ENCODE data around the gene PSMD12.
"Not testable (repeated sequence)": the region's sequence is repeated elsewhere in the genome, so short reads cannot be mapped to it uniquely, and the experiment has no call there.

The PSMD12 gene

DNA sequence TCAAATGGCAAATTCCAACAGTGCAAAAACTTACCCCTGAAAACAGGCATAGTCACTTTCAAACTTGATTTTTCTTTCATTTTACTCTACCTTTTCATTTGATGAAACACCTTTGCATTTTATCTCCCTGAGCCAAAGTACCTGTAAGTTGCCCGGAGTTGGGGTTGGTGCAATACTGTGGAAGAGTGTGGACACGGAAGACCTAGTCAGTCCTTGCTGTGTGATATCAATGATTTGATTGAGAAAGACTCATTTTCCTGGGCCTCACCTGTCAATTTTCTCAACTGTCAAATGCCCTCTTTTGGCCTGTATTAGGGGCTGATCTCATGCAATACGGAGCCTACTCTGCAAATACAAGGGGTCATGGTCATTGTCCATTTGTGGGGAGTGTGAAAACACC lies 33.3 kb upstream of the PSMD12 start:
- CTCF ChIA-PET = interaction anchor here (1.6 kb wide), 1 partner anchor 42 kb away, joined by 9 read pairs; no protein-coding TSS in a partner anchor
- no peaks in the 10 kb centered on the region for H3K27me3 Mint-ChIP-seq
- peaks cover 26% of the 10 kb centered on the region for H3K36me3 Mint-ChIP-seq
- peak overlapping the region; percentile 43 for H3K4me3 Mint-ChIP-seq
- no peaks in the 10 kb centered on the region for H3K9me3 Mint-ChIP-seq
- H3K4me1 Mint-ChIP-seq = peaks cover 69% of the 10 kb centered on the region
- H3K27ac Mint-ChIP-seq = peak overlapping the region; percentile 86
- DNase-seq = no peak

DNA sequence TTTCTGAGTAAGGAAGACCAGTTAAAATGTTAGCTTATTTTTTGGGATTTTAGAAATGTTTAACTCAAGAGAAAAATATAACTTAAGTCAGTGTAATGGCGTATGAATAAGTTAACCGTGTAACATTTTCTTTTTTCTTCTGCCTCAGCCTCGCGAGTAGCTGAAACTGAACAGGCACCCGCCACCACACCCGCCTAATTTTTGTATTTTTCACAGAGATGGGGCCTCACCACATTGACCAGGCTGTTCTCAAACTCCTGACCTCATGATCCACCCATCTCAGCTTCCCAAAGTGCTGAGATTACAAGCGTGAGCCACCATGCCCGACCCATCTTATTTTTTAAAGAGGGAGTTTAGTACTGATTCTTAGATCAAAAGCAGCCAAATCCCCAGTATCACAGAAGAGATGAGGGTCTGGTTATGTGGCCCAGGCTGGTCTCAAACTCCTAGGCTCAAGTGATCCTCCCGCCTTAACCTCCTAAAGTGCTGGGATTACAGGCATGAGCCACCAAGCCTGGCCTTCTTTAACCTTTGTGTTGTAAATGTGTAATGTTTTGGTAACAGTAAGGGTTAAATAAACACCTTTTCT lies 27.5 kb upstream of the PSMD12 start:
- peaks cover 57% of the 10 kb centered on the region for H3K4me1 Mint-ChIP-seq
- H3K27ac Mint-ChIP-seq = no peak overlapping the region
- CTCF ChIA-PET = no interaction called here
- no peak for DNase-seq
- peaks cover 39% of the 10 kb centered on the region for H3K36me3 Mint-ChIP-seq
- H3K9me3 Mint-ChIP-seq = no peaks in the 10 kb centered on the region
- no peak overlapping the region for H3K4me3 Mint-ChIP-seq
- H3K27me3 Mint-ChIP-seq = no peaks in the 10 kb centered on the region

DNA sequence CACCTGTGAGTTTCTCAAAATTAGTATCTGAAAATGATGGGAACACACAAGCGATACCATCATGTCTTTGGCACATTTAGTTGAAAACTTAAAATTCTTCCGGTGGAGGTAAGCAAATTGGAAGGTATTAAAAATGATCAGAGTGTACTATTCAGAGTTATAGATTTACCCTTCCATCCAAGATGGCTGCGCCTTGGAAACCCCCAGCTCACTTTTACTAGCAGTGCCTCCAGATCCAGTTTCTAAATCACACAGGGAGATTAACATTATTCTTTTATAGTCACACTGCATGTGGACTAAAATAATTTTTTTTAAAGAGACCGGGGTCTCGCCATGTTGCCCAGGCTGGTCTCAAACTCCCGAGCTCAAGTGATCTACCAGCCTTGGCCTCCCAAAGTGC lies 25.7 kb upstream of the PSMD12 start:
- no peaks in the 10 kb centered on the region for H3K27me3 Mint-ChIP-seq
- H3K4me1 Mint-ChIP-seq = peaks cover 56% of the 10 kb centered on the region
- no peaks in the 10 kb centered on the region for H3K9me3 Mint-ChIP-seq
- no peak overlapping the region for H3K4me3 Mint-ChIP-seq
- DNase-seq = no peak
- no peak overlapping the region for H3K27ac Mint-ChIP-seq
- peaks cover 26% of the 10 kb centered on the region for H3K36me3 Mint-ChIP-seq
- CTCF ChIA-PET = interaction anchor here (10.6 kb wide), 1 partner anchor 85 kb away, joined by 161 read pairs; no protein-coding TSS in a partner anchor

DNA sequence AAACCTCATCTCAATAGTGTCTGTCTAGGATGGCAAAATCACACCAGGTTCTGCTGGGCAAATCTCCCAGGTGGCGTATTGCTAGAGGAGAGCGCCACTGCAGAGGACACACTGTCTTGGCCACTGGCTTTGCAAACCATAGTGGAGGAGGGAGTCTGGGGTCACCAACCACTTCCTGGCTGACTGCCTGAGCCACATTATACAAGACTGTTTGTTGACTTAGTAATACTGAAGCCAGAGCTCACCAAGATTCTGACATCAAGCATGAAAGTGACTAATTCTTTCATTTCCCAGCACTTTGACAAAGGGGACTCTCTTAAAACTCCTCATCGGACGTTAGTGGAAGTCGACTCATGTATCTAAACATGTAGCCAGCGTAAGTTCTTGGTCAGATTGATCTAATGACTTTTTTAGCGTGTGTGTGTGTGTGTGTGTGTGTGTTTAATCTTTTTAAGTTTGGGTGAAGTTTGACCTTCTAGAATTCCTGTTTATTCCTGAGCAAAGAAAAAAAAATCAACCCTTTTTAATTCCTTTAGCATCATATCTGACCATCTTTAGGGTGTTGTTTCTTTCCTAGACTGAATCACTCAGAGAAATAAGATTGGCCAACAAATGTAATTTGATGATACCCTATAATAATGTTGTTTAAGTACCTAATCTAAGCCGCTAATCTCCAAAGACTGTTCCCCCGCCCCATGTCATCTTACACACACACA lies 24.4 kb upstream of the PSMD12 start:
- Mint-ChIP-seq H3K9me3 (no peaks in the 10 kb centered on the region), H3K27ac (peak overlapping the region; percentile 87), H3K27me3 (no peaks in the 10 kb centered on the region), H3K36me3 (peaks cover 33% of the 10 kb centered on the region), H3K4me1 (peaks cover 66% of the 10 kb centered on the region), H3K4me3 (peak overlapping the region; percentile 47)
- CTCF ChIA-PET = interaction anchor here (0.8 to 10.6 kb wide), 5 partner anchors 12 to 86 kb away, joined by 3 to 161 read pairs (median 6); partner anchors contain the start of gene PITPNC1
- DNase-seq = peak; percentile 73

DNA sequence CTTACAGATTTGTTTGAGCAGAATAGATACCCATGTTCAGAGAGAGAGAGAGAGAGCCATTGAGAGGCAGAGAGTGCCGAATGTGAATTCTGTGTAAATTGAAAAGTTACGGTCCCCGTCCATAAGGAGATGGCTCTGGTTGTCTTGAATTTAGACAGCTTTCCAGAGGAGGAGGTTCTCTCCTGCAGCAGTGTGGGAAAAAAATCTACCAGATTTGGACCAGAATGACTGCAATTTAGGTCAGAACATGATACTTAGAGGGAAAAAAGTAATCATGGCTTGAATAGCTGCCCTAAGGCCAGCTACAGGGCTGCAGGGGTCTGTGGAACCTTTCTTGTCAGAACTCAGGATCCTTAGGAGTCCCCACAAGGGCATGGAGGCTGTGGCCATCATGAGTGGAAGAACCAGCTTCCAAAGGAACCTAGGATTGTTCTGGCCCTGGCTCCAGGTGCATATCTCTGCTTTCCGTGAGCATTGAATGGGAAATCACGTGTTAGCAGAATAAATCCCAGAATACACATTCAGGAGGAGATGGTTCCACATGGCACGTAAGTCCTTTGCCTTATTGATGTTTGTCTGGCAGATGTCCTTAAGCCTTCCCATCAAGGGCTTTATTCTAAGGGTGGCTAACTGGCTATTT lies 23.7 kb upstream of the PSMD12 start:
- no peaks in the 10 kb centered on the region for H3K9me3 Mint-ChIP-seq
- peaks cover 34% of the 10 kb centered on the region for H3K36me3 Mint-ChIP-seq
- no peaks in the 10 kb centered on the region for H3K27me3 Mint-ChIP-seq
- peaks cover 67% of the 10 kb centered on the region for H3K4me1 Mint-ChIP-seq
- peak overlapping the region; percentile 87 for H3K27ac Mint-ChIP-seq
- H3K4me3 Mint-ChIP-seq = no peak overlapping the region
- DNase-seq = no peak
- CTCF ChIA-PET = interaction anchor here (0.8 to 10.6 kb wide), 8 partner anchors 12 to 300 kb away, joined by 3 to 161 read pairs (median 6); partner anchors contain the start of gene PITPNC1

DNA sequence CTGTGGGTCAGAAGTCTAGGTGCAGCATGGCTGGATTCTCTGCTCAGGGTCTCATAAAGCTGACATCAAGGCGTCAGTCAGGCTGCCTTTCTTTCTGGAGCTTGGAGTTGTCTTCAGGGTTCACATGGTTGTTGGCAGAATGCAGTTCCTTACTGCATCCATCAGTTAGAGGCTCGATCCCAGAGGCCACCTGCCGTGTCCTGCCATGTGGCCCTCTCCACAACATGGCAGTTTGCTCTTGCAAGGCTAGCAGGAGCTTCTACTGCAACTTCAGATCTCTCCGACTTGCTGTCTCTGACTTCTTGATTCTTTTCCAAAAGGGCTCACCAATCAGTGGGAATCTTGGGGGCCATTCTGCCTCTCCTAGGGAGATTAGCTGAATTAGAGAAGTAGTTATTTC lies 22.6 kb upstream of the PSMD12 start:
- no peaks in the 10 kb centered on the region for H3K9me3 Mint-ChIP-seq
- DNase-seq = no peak

DNA sequence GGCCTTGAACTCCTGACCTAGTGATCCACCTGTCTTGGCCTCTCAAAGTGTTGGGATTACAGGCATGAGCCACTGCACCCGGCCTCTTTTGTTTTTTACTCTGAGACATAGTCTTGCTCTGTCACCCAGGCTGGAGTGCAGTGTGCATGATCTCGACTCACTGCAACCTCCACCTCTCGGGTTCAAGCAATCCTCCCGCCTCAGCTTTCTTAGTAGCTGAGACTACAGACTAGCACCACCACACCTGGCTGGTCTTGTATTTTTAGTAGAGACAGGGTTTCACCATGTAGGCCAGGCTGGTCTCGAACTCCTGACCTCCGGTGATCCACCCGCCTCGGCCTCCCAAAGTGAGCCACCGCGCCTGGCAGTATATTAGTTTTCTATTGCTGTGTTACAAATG lies 22.2 kb upstream of the PSMD12 start:
- H3K4me3 Mint-ChIP-seq, DNase-seq, H3K9me3 Mint-ChIP-seq, H3K27me3 Mint-ChIP-seq, H3K27ac Mint-ChIP-seq: not testable (repeated sequence)
- peaks cover 69% of the 10 kb centered on the region for H3K4me1 Mint-ChIP-seq
- CTCF ChIA-PET = interaction anchor here (1.7 to 10.6 kb wide), 6 partner anchors 10 to 214 kb away, joined by 6 to 161 read pairs (median 16); partner anchors contain the start of gene PITPNC1
- H3K36me3 Mint-ChIP-seq = peaks cover 34% of the 10 kb centered on the region

More for the DNA sequence above, 22.6 kb upstream of the PSMD12 start:
- no peaks in the 10 kb centered on the region for H3K27me3 Mint-ChIP-seq
- peak overlapping the region; percentile 87 for H3K27ac Mint-ChIP-seq
- no peak overlapping the region for H3K4me3 Mint-ChIP-seq
- H3K36me3 Mint-ChIP-seq = peaks cover 32% of the 10 kb centered on the region
- CTCF ChIA-PET = interaction anchor here (1.2 to 10.6 kb wide), 7 partner anchors 9 to 214 kb away, joined by 5 to 161 read pairs (median 8); partner anchors contain the start of gene PITPNC1
- H3K4me1 Mint-ChIP-seq = peaks cover 69% of the 10 kb centered on the region

DNA sequence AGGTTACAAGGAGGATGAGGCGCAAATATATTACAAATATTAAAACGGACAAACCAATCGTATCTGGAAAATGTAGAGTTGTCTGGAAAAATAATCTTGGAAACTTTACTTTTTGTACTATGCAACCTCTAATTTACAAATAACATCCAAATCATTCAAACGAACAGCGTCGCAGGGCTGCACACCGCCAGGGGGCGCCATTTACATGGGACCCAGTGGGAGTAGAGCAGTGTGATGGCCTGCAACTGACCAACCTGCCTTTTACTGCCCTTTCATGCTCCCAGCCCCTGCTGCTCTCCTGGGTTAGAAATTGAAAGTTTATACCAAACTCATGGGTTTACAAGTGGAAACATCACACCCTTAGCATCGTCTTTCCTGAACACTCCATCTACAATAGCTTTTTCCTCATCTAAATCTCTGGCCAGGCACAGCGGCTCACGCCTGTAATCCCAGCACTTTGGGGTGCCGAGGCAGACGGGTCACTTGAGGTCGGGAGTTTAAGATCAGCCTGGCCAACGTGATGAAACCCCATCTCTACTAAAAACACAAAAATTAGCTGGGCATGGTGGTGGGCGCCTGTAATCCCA lies 20.7 kb upstream of the PSMD12 start:
- Mint-ChIP-seq H3K36me3 (peaks cover 34% of the 10 kb centered on the region), H3K9me3 (no peaks in the 10 kb centered on the region), H3K4me3 (no peak overlapping the region), H3K4me1 (peaks cover 64% of the 10 kb centered on the region), H3K27me3 (no peaks in the 10 kb centered on the region), H3K27ac (no peak overlapping the region)
- CTCF ChIA-PET = interaction anchor here (0.7 to 10.6 kb wide), 17 partner anchors 9 to 115 kb away, joined by 3 to 161 read pairs (median 5); partner anchors contain the start of gene PITPNC1
- peak; percentile 72 for DNase-seq

DNA sequence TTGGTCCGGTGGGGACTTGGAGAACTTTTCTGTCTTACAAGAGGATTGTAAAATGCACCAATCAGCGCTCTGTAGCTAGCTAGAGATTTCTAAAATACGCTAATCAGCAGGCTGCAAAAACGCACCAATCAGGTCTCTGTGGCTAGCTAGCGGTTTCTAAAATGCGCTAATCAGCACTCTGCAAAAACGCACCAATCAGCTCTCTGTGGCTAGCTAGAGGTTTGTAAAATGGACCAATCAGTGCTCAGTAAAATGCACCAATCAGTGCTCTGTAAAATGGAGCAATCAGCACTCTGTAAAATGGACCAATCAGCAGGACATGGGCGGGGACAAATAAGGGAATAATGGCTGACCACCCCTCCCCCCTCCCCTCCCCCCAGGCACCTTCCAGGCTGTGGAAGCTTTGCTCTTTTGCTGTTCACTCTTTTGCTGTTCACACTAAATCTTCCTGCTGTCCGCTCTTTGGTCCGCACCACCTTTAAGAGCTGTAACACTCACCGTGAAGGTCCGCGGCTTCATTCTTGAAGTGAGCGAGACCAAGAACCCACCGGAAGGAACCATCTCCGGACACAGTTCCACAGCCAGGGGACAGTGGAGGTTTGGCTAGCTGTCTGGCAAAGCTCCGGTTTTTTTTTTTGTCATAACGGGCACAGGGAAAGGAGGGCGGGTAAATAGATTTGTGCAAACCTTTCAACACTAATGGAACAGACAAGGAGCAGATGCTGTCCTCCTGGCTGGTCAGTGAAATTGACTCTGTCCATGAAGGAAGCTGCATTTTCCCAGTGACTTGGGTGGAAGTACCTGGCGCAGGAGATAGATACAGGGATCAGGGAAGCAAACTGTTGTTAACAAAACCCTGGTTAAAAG lies 19.0 kb upstream of the PSMD12 start:
- DNase-seq = no peak
- Mint-ChIP-seq H3K4me3 (no peak overlapping the region), H3K36me3 (peaks cover 37% of the 10 kb centered on the region), H3K9me3 (no peaks in the 10 kb centered on the region), H3K27me3 (no peaks in the 10 kb centered on the region), H3K4me1 (peaks cover 57% of the 10 kb centered on the region), H3K27ac (peak overlapping the region; percentile 7)
- CTCF ChIA-PET = interaction anchor here (0.9 to 10.6 kb wide), 4 partner anchors 56 to 92 kb away, joined by 4 to 161 read pairs (median 16); no protein-coding TSS in a partner anchor

DNA sequence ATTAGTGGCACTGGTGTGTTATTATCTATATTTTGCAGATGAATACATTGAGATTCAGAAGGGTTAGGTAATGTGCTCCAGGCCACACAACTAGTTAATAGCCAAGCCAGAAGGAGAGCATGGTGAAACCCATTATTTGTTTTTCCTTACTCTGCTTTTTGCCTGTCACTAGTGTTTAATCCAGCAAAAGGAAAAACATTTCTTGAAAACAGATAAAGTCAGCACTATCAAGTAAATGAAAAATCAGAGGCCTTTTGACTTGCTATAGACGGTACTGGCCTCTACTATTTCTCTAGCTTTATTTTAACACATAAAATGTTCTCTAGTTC lies 15.5 kb upstream of the PSMD12 start:
- CTCF ChIA-PET = interaction anchor here (0.6 to 10.6 kb wide), 3 partner anchors 43 to 221 kb away, joined by 3 to 161 read pairs (median 7); no protein-coding TSS in a partner anchor
- no peak overlapping the region for H3K27ac Mint-ChIP-seq
- H3K4me3 Mint-ChIP-seq = no peak overlapping the region
- H3K9me3 Mint-ChIP-seq = no peaks in the 10 kb centered on the region
- H3K36me3 Mint-ChIP-seq = peaks cover 44% of the 10 kb centered on the region
- no peaks in the 10 kb centered on the region for H3K27me3 Mint-ChIP-seq
- no peak for DNase-seq
- peaks cover 40% of the 10 kb centered on the region for H3K4me1 Mint-ChIP-seq

DNA sequence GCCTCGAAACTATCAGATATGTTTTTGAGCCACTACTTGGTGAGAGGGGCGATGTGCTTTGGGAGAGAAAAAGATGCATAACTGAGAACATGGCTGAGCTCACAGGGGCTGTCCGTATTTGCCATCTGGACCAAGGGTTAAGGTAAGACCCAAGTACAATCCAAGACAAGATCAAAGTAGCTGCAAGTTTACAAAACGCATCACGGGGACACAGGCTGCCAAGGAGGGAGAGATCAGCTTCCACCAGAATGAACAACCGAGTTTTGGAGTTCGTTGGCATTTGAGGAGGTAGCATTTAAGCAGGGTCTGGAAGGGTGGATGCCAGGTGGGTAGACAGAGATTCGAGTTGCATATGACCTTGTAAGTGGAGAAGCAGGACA lies 12.9 kb upstream of the PSMD12 start:
- peak overlapping the region; percentile 87 for H3K4me3 Mint-ChIP-seq
- H3K27ac Mint-ChIP-seq = peak overlapping the region; percentile 90
- CTCF ChIA-PET = interaction anchor here (0.7 to 7.4 kb wide), 27 partner anchors 9 to 364 kb away, joined by 3 to 104 read pairs (median 4); no protein-coding TSS in a partner anchor
- H3K4me1 Mint-ChIP-seq = peaks cover 54% of the 10 kb centered on the region
- DNase-seq = no peak
- no peaks in the 10 kb centered on the region for H3K9me3 Mint-ChIP-seq
- no peaks in the 10 kb centered on the region for H3K27me3 Mint-ChIP-seq
- H3K36me3 Mint-ChIP-seq = peaks cover 29% of the 10 kb centered on the region

DNA sequence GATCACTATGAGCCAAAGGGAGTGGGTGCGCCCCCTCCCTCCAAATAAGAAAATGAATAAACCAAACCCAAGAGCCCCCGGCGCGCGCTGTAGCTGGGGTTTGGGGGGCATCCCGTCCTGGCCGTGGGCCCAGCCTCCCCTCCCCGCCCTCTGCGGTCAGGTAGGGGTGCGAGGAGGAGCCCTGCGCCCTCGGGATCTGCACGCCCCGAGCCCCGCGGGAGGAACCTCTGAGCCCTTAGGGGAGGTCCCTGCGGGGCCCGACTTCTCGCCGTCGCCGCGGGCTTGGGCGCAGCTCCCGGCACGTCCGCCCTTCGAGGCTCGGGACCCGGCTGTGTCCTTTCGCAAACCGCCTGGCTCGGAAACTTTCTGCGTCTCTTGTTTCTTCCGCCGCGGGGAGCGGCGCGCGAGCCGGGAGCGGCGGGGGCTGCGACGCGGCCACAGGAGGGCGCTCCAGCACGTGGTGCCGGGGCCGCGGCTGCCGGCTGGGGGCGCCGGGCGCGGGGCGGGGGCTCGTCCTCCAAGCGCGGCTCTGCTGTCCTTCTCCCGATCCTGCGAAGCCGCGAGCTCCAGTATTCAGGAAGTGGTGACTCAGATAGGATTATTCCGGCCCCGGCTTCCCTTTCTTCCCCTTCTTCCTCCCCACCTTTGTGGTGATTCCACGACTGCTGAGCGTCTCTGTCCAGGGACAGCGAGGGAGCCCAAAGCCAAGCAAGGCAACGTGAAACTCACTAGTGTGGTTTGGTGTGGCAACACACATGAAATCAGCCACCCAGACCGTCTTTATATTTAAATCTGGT lies 12.3 kb upstream of the PSMD12 start:
- Mint-ChIP-seq H3K27ac (peak overlapping the region; percentile 90), H3K4me3 (peak overlapping the region; percentile 87), H3K27me3 (no peaks in the 10 kb centered on the region), H3K4me1 (peaks cover 51% of the 10 kb centered on the region), H3K9me3 (no peaks in the 10 kb centered on the region), H3K36me3 (peaks cover 27% of the 10 kb centered on the region)
- CTCF ChIA-PET = interaction anchor here (0.7 to 7.4 kb wide), 31 partner anchors 10 to 365 kb away, joined by 3 to 104 read pairs (median 4); no protein-coding TSS in a partner anchor
- DNase-seq = peak; percentile 85
